Mesendoderm (in vitro differentiated cells): ENCODE results near the gene RAB31.

Source experiments
- DNase-seq: peaks from one replicate; pipeline ENCODE4 v3.0.0; 2013
- H2AK5ac ChIP-seq: 2 replicates; pipeline ENCODE4 v1.6.1; 2013; ENCODE audit warnings: low read length, inconsistent platforms
- H2BK120ac ChIP-seq: 2 replicates; pipeline ENCODE4 v1.6.1; 2013; ENCODE audit warnings: low read depth, mild to moderate bottlenecking, low read length, moderate library complexity, mixed read lengths
- H2BK15ac ChIP-seq: replicated peaks from 2 replicates; pipeline ENCODE4 v1.6.1; 2013; ENCODE audit warnings: low read depth, mild to moderate bottlenecking, moderate library complexity
- H2BK5ac ChIP-seq: 2 replicates; pipeline ENCODE4 v1.6.1; 2013; ENCODE audit warnings: low read length, inconsistent platforms
- H3K18ac ChIP-seq: 2 replicates; pipeline ENCODE4 v1.6.1; 2013; ENCODE audit warnings: mild to moderate bottlenecking, low read length, mixed read lengths
- H3K23ac ChIP-seq: one replicate; pipeline ENCODE4 v1.6.1; 2013; ENCODE audit warnings: low read length
- H3K27ac ChIP-seq: 2 replicates; pipeline ENCODE4 v1.5.1; 2013; ENCODE audit warnings: low read depth, mild to moderate bottlenecking, inconsistent platforms, low read length, moderate library complexity
- H3K27me3 ChIP-seq: 2 replicates; pipeline ENCODE4 v1.6.1; 2013; ENCODE audit warnings: low read length, control low read depth, mild to moderate bottlenecking, inconsistent platforms; ENCODE audit not compliant: insufficient read depth, poor library complexity
- H3K36me3 ChIP-seq: 2 replicates; pipeline ENCODE4 v1.6.1; 2013; ENCODE audit warnings: low read length, inconsistent platforms; ENCODE audit not compliant: control insufficient read depth, insufficient read depth
- H3K4ac ChIP-seq: one replicate; pipeline ENCODE4 v1.6.1; 2013; ENCODE audit warnings: low read depth, mild to moderate bottlenecking, low read length, moderate library complexity
- H3K4me1 ChIP-seq: 2 replicates; pipeline ENCODE4 v1.6.1; 2013; ENCODE audit warnings: low read depth, low read length, inconsistent platforms; ENCODE audit not compliant: control insufficient read depth
- H3K4me2 ChIP-seq: 2 replicates; pipeline ENCODE4 v1.6.1; 2013; ENCODE audit warnings: low read length
- H3K4me3 ChIP-seq: 2 replicates; pipeline ENCODE4 v1.5.1; 2013; ENCODE audit warnings: mild to moderate bottlenecking, low read length
- H3K56ac ChIP-seq: one replicate; pipeline ENCODE4 v1.6.1; 2013; ENCODE audit warnings: low read length
- H3K79me1 ChIP-seq: 2 replicates; pipeline ENCODE4 v1.6.1; 2013; ENCODE audit warnings: low read length, inconsistent platforms
- H3K79me2 ChIP-seq: 2 replicates; pipeline ENCODE4 v1.6.1; 2013; ENCODE audit warnings: mild to moderate bottlenecking, low read length; ENCODE audit not compliant: control insufficient read depth, insufficient read depth
- H3K9ac ChIP-seq: 2 replicates; pipeline ENCODE4 v1.6.1; 2013; ENCODE audit warnings: low read length, inconsistent platforms
- H4K5ac ChIP-seq: one replicate; pipeline ENCODE4 v1.6.1; 2013; ENCODE audit warnings: low read length
- H4K8ac ChIP-seq: one replicate; pipeline ENCODE4 v1.6.1; 2013; ENCODE audit warnings: low read depth, mild to moderate bottlenecking, control low read depth, low read length, moderate library complexity
- WGBS: extraction: QIAGEN DNeasy Blood & Tissue Kit; methylation state at CpG from one replicate; pipeline ENCODE4 v1.1.7; 2013; ENCODE audit warnings: low lambda C conversion rate, missing lambda C conversion rate; ENCODE audit not compliant: insufficient coverage; ENCODE audit errors: extremely low coverage; 5-methylcytosine and 5-hydroxymethylcytosine counted together

Gene RAB31

GRCh38 chr18:9716780-9717563 lies 8.9 kb downstream of the RAB31 start:
- H2BK15ac ChIP-seq = no peak overlapping the region
- H3K18ac ChIP-seq = no peak overlapping the region
- no peak overlapping the region for H2BK5ac ChIP-seq
- no peak overlapping the region for H3K4me2 ChIP-seq
- H2AK5ac ChIP-seq = no peak overlapping the region
- H3K79me2 ChIP-seq = peaks cover 49% of the 10 kb centered on the region
- H3K23ac ChIP-seq = no peak overlapping the region
- whole genome bisulfite sequencing = no CpG with 5 or more reads among the region's 8 CpGs
- H2BK120ac ChIP-seq = no peak overlapping the region
- no peaks in the 10 kb centered on the region for H3K36me3 ChIP-seq
- no peak overlapping the region for H3K27ac ChIP-seq
- no peak overlapping the region for H3K4me3 ChIP-seq
- peaks cover 36% of the 10 kb centered on the region for H3K79me1 ChIP-seq
- H4K8ac ChIP-seq = no peak overlapping the region
- no peak overlapping the region for H4K5ac ChIP-seq
- H3K4ac ChIP-seq = no peak overlapping the region
- peaks cover 13% of the 10 kb centered on the region for H3K4me1 ChIP-seq
- no peak overlapping the region for H3K56ac ChIP-seq
- no peak for DNase-seq
- H3K9ac ChIP-seq = no peak overlapping the region
- H3K27me3 ChIP-seq = no peaks in the 10 kb centered on the region

- Histone ChIP-seq H3K27me3 (no peaks in the 10 kb centered on the region), H3K36me3 (peaks cover 2% of the 10 kb centered on the region), H3K79me1 (peaks cover 30% of the 10 kb centered on the region), H3K4ac (no peak overlapping the region), H3K4me1 (peaks cover 5% of the 10 kb centered on the region), H2BK120ac (no peak overlapping the region), H3K4me3 (no peak overlapping the region), H3K9ac (no peak overlapping the region), H3K23ac (no peak overlapping the region), H4K8ac (no peak overlapping the region), H2AK5ac (no peak overlapping the region), H3K27ac (no peak overlapping the region), H3K18ac (no peak overlapping the region), H3K79me2 (peaks cover 34% of the 10 kb centered on the region), H2BK5ac (no peak overlapping the region), H3K4me2 (no peak overlapping the region), H4K5ac (no peak overlapping the region), H2BK15ac (no peak overlapping the region), H3K56ac (no peak overlapping the region)
- no CpG with 5 or more reads among the region's 12 CpGs for WGBS
- DNase-seq = peak; percentile 50
These were observed 11.4 kb downstream of the RAB31 start for GRCh38 chr18:9719421-9719981.

- no peak overlapping the region for H2BK15ac ChIP-seq
- peaks cover 5% of the 10 kb centered on the region for H3K4me1 ChIP-seq
- peaks cover 29% of the 10 kb centered on the region for H3K79me2 ChIP-seq
- H3K36me3 ChIP-seq = peaks cover 2% of the 10 kb centered on the region
- no peak overlapping the region for H3K4me2 ChIP-seq
- no peak overlapping the region for H3K18ac ChIP-seq
- no peak overlapping the region for H3K4me3 ChIP-seq
- H2AK5ac ChIP-seq = no peak overlapping the region
- no CpG with 5 or more reads among the region's 8 CpGs for WGBS
- no peak overlapping the region for H4K8ac ChIP-seq
- H3K23ac ChIP-seq = no peak overlapping the region
- no peak overlapping the region for H2BK120ac ChIP-seq
- H2BK5ac ChIP-seq = no peak overlapping the region
- peaks cover 28% of the 10 kb centered on the region for H3K79me1 ChIP-seq
- H3K27ac ChIP-seq = no peak overlapping the region
- no peak overlapping the region for H4K5ac ChIP-seq
- H3K27me3 ChIP-seq = no peaks in the 10 kb centered on the region
- no peak overlapping the region for H3K56ac ChIP-seq
- no peak overlapping the region for H3K9ac ChIP-seq
- DNase-seq = no peak
- no peak overlapping the region for H3K4ac ChIP-seq
These were observed 12.2 kb downstream of the RAB31 start for GRCh38 chr18:9720327-9720726.

- Histone ChIP-seq H3K79me2 (peaks cover 25% of the 10 kb centered on the region), H3K4ac (no peak overlapping the region), H3K36me3 (peaks cover 2% of the 10 kb centered on the region), H3K4me1 (no peaks in the 10 kb centered on the region), H3K4me2 (no peak overlapping the region), H3K18ac (no peak overlapping the region), H3K79me1 (peaks cover 26% of the 10 kb centered on the region), H2BK5ac (no peak overlapping the region), H4K5ac (no peak overlapping the region), H3K23ac (no peak overlapping the region), H4K8ac (no peak overlapping the region), H2AK5ac (no peak overlapping the region), H2BK15ac (no peak overlapping the region), H3K56ac (no peak overlapping the region), H3K27ac (no peak overlapping the region), H2BK120ac (no peak overlapping the region), H3K27me3 (no peaks in the 10 kb centered on the region), H3K9ac (no peak overlapping the region), H3K4me3 (no peak overlapping the region)
- DNase-seq = no peak
- no CpG with 5 or more reads among the region's 9 CpGs for WGBS
These were observed 13.9 kb downstream of the RAB31 start for GRCh38 chr18:9721893-9722550.

- no peak overlapping the region for H3K18ac ChIP-seq
- no peaks in the 10 kb centered on the region for H3K27me3 ChIP-seq
- H3K4me2 ChIP-seq = no peak overlapping the region
- no peak overlapping the region for H3K9ac ChIP-seq
- H2BK5ac ChIP-seq = no peak overlapping the region
- no peak overlapping the region for H3K4ac ChIP-seq
- no peak overlapping the region for H4K8ac ChIP-seq
- no peak overlapping the region for H2BK120ac ChIP-seq
- no peak overlapping the region for H3K4me3 ChIP-seq
- WGBS = no CpG with 5 or more reads among the region's 3 CpGs
- DNase-seq = peak; percentile 74
- H3K4me1 ChIP-seq = no peaks in the 10 kb centered on the region
- peaks cover 2% of the 10 kb centered on the region for H3K36me3 ChIP-seq
- H2BK15ac ChIP-seq = no peak overlapping the region
- no peak overlapping the region for H3K27ac ChIP-seq
- H4K5ac ChIP-seq = no peak overlapping the region
- no peak overlapping the region for H3K56ac ChIP-seq
- H2AK5ac ChIP-seq = no peak overlapping the region
- no peak overlapping the region for H3K23ac ChIP-seq
- peaks cover 24% of the 10 kb centered on the region for H3K79me1 ChIP-seq
- peaks cover 20% of the 10 kb centered on the region for H3K79me2 ChIP-seq
These were observed 14.6 kb downstream of the RAB31 start for GRCh38 chr18:9722691-9723090.
